GM18507 (cell line): ENCODE measurements around the gene SHC2.
"Not testable (repeated sequence)": the region's sequence is repeated elsewhere in the genome, so short reads cannot be mapped to it uniquely, and the experiment has no call there.

Source experiments
- DNase-seq: peaks from one replicate; pipeline ENCODE4 v3.0.0; 2011; ENCODE audit warnings: low read depth; ENCODE audit not compliant: insufficient read length; ENCODE audit errors: extremely low spot score
- FAIRE-seq: peaks from 2 replicates; lab custom pipeline; 2011; peaks lifted over from hg19 to GRCh38; lab: Jason Lieb, UNC

Gene SHC2

DNA sequence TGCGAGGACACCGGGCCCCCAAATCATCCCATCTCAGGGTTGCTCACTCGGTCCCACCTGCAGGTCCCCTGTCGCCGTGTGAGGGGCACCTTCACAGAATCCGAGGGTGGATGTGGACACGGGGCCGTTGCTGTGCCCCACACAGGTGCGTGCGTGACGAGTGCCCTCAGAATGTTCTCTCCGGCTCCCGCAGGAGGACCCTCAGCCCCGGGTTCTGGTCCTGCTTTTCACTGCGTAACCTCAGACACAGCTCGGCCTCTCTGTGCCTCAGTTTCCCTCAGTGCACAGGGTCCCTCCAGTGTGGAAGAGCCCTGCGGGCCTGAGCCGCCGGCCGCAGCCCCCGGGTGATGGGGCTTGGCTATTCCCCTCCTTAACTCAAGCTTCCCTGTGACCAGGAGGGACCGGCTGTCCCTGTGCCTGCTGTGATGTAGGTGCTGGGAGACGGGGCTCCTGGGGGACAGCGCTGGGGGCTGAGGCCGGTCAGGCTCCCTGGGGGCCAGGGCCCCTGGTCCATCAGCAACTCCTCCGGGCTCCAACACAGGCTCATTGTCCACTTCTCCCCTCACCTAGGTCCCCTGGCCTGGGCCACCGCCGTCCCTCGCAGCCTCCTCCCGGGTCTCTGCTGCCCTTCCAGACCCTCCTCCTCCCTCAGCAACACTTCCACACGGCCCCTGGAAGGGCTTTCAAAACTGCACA is 4.8 kb downstream of the SHC2 start:
- no peak for FAIRE-seq
- DNase-seq: no peak

DNA sequence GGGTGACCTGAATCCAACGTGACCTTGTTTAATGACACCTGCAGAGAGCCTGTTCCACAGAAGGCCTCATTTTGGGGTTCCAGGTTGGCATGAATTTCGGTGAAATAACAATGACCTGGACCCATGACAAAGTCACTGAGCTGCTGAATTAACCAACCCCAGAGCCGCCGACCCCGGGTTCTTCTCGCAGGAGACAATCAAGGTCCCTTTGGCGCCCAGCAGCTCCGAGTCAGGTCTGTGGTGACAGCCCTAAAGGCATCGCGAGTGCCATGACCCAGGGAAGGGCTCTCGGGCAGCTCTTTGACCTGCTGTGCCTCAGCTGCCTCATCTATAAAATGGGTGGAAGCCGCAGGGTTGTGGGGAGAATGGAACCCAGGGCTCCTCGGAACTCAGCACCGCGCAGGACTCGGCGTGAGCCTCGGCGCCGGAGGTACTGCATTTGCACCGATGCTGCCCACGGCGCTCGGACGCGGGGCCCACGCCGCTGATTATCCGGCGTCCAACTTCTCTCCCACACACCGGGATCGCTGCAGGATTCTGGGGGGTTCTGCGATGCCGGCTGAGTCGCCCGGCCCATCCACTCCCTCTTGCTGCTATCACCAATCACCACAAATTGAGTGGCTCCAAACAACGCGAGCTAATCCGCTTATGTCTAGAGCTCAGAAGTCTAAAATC is 5.7 kb downstream of the SHC2 start:
- FAIRE-seq: no peak
- DNase-seq: no peak

DNA sequence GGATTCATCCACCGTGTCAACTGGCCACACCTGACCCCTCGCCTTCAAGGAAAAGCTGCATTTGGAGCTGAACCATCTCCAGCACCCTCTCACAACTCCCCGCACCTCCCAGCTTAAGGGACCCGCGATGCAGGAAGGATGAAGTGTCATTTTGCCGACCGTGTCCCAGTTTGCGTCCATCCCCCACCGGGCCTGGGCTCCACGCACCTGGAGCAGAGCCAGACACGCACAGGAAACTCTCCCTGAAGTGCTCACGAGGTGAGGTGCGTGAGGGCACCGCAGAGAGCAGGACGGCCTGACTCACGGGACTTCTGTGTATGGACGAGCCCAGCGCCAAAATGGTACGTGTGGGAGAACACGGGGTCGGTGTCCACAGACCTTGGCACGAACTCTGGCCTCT is 7.2 kb downstream of the SHC2 start:
- FAIRE-seq (no peak), DNase-seq (no peak)

DNA sequence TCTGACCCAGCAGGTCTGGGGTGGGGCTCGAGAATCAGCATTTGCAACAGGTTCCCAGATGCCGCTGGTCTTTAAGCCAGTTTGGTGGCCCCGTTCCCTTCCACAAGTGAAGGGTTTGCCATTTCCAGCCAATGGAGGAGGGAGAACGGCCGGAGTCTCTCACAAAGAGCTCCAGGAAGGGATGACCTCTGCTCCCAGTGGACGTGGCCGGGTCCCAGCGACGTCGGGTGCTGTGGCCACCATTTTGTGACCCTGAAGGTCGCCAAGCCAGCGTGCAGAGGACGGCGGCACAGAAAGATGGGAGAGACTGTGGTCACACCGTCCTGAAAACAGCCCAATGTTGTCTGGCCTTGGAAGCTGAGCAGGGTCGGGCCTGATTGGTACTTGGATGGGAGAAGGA is 8.0 kb downstream of the SHC2 start:
- no peak for FAIRE-seq

DNA sequence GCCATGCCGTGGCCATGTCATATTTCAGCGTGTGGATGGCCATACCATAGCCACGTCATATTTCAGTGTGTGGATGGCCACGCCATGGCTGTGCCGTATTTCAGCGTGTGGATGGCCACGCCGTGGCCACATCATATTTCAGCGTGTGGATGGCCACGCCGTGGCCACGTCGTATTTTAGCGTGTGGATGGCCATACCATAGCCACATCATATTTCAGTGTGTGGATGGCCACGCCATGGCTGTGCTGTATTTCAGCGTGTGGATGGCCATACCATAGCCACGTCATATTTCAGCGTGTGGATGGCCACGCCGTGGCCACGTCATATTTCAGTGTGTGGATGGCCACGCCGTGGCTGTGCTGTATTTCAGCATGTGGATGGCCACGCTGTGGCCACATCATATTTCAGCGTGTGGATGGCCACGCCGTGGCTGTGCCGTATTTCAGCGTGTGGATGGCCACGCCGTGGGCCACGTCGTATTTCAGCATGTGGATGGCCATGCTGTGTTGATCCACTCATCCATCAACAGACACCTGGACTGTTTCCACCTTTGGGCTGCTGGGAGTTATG is 9.8 kb downstream of the SHC2 start:
- not testable (repeated sequence) for DNase-seq, FAIRE-seq

More for the DNA sequence above, 8.0 kb downstream of the SHC2 start:
- no peak for DNase-seq

DNA sequence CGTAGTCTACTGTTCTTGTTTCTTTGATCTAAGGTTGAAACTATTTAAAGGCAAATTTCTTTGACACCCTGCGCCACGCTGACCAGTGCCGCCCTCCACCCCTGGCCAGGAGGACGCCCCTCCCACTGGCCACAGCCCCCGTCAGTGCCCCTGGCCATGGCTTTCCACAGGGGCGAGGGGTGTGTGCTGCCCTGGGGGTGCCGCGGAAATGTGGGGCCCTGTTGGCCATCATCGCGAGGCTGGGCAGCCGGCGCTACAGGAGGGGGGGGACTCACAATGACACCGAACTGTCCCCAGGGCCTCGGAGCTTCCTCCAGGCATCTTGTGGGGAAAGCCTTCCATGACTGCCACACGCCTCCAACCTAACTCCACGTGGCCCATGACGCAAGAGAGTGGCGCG is 10.9 kb downstream of the SHC2 start:
- no peak for DNase-seq
- no peak for FAIRE-seq

DNA sequence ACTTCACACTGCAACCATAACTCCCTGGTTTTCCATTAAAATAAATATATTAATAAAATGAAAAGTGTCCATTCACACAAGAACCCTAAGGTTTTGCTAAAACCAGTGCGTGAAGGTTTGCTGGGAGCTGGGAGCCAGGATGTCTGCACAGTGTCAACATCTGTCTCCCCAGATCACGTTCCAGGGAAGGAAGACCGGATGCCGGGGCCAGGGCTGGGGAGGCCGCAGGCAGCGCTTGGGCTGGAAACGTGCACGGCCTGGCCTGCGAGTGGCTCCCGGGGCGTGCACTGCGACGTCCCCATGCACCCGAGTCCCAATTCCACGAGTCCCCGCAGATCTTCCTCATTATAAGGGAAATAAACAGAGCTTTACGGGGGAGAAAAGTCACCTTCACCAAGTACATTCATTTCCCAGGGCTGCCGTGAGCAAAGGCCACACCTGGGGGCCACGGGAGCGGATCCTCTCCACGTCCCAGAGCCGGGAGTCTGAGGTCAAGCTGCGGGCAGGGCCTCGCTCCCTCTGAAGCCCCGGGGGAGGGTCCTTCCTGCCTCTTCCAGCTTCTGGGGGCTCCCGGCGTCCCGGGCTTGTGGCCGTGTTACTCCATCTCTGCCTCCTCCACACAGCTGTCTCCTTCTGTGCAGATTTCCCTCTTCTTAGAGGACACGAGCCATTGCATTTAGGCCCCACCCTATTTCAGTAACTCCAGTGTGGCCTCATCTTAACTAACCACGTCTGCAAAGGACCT is 12.8 kb downstream of the SHC2 start:
- FAIRE-seq (no peak), DNase-seq (no peak)

DNA sequence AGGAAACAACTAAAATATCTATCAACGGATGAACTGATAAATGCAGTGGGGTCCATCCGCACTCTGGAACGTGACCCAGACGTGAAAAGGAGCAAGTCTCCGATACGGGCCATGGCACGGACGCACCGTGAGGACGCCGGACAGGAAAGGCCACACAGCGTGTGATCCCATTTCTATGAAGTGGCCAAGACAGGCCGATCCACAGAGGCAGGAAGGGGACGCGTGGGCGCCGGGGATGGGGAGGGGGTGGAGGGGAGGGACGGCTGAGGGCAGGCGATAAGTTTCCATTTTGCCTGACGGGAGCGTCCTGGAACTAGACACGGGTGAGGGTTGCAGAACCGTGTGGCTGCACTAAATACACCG is 13.8 kb downstream of the SHC2 start:
- DNase-seq (no peak), FAIRE-seq (no peak)

DNA sequence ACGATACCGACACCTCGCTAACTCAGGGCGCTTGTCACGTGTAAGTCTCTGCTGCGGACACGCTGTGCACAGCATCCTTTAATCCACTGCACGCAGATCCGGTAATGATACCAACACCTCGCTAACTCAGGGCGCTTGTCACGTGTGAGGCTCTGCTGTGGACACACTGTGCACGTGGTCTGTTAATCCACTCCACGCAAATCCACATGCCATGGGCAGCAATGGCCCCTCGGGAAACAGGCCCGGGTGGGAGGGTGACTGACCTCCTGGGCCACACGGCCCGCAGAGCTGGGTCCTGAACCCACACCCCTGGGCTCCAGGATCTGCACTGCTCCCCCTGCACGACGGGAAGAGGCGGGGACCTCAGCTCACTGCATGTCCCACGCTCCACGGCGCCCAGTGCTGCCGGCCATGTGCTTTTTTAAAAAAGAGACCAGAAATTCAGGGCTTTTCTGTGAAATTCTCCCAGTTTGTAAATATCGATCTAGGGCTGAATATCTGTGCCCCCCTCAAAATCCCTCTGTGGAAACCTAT is 16.1 kb downstream of the SHC2 start:
- no peak for DNase-seq
- FAIRE-seq: no peak

DNA sequence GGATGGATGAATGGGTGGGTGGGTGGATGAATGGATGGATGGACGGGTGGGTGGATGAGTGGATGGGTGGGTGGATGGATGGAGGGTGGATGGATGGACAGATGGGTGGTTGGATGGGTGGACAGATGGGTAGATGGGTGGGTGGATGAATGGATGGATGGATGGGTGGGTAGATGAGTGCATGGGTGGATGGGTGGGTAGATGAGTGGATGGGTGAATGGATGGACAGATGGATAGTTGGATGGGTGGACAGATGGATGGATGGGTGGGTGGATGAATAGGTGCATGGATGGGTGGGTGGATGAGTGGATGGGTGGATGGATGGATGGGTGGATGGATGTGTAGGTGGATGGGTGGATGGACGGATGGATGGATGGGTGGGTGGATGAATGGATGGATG is 17.8 kb downstream of the SHC2 start:
- DNase-seq: no peak
- FAIRE-seq: no peak

DNA sequence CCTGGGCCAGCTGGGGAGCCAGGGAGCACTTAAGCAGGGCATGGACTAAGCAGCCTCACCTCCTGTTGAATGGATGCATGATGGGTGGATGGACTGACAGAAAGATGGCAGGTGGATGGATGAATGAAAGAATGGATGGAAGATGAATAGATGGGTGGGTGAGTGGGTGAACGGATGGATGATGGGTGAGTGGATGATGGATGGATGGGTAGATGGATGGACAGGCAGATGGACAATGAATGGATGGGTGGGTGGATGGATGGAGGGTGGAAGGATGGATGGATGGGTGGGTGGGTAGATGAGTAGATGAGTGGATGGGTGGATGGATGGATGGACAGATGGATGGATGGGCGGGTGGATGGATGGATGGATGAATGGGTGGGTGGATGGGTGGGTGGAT is 18.7 kb downstream of the SHC2 start:
- no peak for DNase-seq
- no peak for FAIRE-seq

DNA sequence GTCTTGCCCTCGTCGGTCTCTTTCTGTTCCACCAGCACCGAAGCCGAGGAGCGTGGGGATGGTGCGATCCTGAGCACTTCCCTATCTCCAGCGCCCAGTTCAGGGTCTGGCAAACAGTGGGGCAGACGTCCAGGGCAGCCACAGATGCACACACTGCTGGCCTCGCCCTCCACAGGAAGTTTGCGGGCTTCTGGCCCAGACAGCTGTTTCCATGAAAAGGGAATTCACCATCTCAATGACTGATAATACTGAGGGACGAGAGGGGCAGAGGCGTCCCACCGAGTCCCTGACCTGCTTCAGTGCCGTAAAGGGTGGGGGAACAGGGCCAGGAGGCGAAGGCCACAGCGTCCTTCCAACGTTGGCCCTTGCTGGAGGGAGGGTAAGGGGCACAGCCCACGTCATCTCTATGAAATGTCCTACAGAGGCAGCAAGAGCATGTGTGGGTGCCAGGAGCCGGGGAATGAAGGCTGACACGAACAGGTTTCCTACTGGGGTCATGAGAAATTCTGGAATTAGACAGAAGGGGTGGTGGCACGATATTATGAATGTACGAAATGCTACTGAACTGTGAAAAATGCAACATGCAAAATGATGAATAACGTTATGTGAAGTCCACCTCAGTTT is 19.5 kb downstream of the SHC2 start:
- no peak for FAIRE-seq
- no peak for DNase-seq

DNA sequence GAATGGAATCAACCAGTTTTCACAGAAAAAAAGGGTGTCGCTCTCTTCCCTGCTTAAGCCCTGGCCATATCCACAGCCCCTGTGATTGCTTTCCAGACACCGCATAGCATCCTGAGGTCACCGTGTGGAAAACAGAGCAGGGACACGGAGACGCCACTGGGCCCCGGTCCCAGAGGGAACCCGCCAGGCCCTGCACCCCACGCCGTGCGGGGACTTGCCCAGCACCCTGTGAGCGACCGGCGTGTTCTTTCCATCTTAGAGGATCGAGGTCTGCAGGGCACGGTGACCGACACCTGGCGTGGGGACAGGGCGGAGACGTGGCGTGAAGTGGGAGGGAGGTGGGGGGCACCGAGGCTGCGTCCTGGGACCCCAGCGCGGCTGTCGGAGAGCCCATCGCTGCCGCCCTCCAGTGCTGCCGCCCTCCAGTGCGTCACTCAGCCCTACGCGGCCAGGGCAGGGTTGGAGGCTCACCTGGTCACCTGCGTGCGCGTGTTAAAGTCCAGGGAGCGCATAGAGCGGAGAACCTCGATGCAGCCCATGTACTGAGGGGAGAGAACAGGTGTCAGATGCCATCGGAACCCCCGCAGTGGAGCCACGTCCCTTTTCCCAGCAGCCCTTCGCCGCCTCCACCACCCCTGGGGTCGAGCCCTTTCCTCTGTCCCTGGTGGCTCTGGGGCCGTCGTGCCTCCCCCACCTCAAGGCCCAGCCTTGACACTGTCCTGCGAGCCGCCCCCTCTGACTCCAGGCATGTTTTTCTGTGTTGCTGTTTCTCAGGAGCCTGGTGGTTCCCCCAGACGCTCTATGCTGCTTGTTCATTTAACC is 20.2 kb downstream of the SHC2 start:
- DNase-seq (no peak), FAIRE-seq (no peak)

DNA sequence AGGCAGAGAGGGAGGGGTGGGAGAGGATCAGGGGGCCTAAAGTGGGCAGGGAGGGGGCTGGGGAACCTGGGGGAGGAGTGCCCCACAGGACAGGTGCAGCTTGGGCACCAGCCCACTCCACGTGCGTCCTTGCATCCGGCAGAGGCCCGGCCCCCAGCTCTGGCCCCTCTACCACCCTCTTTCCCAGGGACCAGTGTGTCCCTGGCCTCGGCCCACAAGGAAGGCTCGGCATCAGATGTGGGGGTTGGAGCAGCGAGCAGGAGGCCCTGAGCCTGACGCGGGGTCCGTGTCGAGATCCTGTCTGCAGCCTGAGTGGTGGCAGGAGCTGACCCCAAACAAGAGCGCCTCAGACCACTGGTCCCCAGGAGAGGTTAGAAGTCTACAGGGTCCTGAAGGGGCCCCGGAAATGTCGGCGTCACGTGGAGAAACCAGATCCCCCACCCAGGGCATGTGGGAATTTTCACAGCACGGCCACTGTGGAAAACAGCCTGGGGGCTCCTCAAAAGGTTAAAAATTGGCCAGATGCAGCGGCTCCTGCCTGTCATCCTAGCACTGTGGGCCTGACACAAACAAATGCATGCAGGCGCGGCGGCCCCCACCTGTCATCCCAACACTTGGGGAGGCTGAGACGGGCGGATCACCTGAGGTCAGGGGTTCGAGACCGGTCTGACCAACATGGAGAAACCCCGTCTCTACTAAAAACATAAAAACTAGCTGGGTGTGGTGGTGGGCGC is 21.5 kb downstream of the SHC2 start:
- FAIRE-seq (no peak), DNase-seq (no peak)

DNA sequence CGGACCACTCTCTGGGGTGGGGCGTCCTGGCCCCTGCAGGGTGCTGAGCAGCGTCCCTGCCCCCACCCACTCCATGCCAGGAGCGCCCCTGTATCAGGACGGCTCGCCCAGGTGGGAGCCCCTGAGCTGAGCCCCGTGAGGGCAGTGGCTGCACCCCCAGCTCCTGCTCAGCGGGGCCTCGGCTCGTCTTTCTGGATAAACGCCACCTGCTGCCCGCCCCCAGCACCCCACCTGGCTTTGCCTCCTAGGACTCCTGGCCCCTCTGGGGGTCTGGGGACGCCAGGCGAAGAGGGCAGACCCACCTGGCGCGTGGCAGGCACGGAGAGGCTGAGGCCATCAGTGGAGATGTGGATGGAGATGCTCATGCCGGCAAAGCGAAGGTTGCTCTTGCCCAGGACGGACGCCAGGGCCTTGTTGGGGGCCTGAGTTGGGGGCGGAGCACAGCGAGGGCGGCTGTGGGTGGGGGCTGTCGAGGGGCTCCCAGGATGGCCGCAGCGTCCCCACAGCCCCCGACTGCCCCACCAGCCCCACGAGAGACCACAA is 22.3 kb downstream of the SHC2 start:
- DNase-seq (no peak), FAIRE-seq (no peak)

DNA sequence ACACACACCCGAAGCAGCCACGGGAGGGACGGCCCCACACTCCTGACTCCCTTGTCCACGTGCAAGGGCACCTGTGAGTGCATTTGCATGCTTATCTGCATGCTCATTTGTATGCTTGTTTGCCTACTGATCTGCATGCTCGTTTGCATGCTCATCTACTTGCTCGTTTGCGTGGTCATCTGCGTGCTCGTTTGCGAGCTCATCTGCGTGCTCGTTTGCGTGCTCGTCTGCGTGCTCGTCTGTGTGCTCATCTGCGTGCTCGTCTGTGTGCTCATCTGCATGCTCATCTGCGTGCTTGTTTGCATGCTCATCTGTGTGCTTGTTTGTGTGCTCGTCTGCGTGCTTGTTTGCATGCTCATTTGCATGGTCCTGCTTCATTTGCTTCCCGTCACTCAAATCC is 23.8 kb downstream of the SHC2 start:
- no peak for DNase-seq
- FAIRE-seq: no peak

DNA sequence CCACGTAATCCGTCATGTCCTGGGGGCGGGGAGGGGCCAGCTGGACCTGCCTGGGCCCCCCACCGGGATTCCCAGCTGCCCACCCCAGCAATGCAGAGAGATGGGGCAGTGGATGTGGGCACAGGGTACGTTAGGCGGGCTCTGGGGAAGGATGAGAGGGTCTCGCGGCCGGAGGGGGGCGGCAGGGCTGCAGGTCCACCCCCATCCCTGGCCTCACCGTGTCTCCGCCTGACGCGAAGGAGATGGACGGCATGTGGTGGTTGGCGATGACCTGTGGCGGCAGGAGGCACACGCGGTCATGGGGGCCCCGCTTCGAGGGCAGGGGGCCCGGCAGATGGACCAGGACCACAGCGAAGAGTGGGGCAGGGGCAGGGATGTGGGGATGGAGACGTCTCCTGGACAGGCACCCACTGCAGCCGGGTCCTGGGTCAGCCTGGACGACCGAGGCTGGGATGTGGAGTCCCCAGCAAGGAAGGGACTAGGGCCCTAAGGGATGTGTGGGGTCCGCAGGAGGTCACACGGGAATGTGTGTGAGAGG is 24.4 kb downstream of the SHC2 start:
- DNase-seq: no peak
- FAIRE-seq: no peak
